Head of caudate nucleus (tissue), 42 donors: ENCODE measurements around the gene ZCCHC14.

Experiments
- DNase-seq, 42 donors: peaks; one replicate each; pipeline versions ENCODE4 v3.0.0 to v3.0.0-alpha.2; 2020 to 2021; ENCODE audit warnings: mixed read lengths in 7 of 42
- intact Hi-C: fragments of 100-400 bp; cut with DNase I; formaldehyde crosslinking; loops from one replicate; pipeline ENCODE4 v1.15.0; 2022

The ZCCHC14 gene

DNA sequence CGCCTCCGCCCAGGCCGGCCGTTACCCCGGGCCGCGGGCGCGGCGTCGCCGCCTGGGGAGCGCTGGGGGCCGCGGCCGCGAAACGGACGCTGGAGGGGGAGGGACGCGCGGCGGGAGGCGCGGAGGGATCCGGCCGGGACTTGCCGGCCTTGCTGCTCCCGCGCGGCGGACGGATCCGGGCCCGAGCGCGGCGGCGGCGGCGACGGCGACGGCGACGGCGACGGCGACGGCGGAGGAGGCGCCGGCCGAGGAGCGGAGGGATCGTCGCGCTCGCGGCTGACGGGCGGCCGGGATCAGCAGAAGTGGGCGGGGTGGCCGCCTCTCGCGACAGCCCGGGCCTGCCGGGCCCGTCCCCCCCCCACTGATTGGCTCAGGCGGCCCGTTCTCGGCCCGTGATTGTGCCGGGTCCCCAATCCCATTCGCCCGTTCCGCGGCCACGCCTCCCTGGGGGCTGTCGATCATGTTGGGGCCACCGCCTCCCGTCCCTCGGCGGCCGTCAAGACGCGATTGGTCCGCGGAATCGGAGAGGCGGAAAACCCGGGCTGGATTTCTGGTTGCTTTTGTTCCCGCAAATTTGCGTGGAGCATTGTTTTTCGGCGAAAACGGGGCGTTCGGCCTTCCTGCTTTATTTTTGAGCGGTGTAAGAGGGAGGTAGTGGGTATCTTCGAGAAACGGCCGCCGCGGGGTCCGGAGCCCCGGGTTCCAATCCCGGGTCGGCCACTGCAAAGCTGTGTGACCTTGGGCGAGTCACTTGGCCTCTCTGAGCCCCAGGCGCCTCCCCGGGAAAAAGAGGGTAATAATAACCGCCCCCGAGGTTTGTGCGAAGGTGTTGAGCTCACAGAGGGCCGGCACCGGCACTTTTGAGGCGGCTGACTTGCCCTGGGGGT is at the start of gene ZCCHC14:
TSS of gene ZCCHC14 (minus strand) at position 304 of the 887 bp plus-strand sequence. CDS start 786 bp downstream, outside the sequence.
- DNase-seq = peak; percentile 97 to 100 (median 99)
- intact Hi-C loops = loop anchor here (5.0 kb wide), 1 partner anchor 101 kb away; the partner anchor contains the start of gene MAP1LC3B

DNA sequence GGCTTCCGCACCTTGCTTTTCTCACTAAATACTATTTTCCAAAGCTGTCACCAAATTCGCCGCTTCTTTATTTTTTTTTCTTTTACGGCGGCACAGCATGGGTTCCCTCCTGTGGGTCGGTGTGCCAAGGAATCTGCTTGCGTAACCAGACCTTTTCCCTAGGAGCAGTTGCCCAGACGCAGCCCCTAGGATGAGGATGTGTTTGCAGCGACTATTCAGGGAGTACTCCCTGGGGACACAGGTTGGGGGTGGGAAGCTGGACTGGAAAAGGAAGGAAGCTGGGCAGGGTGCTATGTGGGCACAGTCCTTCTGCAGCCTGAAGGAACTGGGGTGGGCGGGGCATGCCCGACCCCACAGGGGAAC is 49.0 kb upstream of the ZCCHC14 start:
- intact Hi-C loops = no loop called here
- DNase-seq = no peak

GRCh38 chr16:87541147-87541871 is 48.5 kb upstream of the ZCCHC14 start:
- peak in 35 of 42 donors; percentile 28 to 85 (median 52) for DNase-seq
- intact Hi-C loops = no loop called here

DNA sequence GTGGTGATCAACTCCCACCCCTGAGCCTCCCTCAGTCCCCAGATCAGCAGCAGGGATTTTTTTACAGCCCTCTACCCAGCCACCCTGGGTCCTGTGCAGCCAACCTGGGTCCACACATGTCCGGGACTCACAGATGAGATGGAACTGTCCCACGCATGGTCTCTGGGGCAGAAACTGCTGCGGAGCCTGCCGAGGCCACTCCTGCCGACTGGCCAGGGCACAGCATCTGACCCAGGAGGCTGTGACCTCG is 48.0 kb upstream of the ZCCHC14 start:
- intact Hi-C loops = no loop called here
- peak in 3 of 42 donors; percentile 24 to 50 (median 29) for DNase-seq

DNA sequence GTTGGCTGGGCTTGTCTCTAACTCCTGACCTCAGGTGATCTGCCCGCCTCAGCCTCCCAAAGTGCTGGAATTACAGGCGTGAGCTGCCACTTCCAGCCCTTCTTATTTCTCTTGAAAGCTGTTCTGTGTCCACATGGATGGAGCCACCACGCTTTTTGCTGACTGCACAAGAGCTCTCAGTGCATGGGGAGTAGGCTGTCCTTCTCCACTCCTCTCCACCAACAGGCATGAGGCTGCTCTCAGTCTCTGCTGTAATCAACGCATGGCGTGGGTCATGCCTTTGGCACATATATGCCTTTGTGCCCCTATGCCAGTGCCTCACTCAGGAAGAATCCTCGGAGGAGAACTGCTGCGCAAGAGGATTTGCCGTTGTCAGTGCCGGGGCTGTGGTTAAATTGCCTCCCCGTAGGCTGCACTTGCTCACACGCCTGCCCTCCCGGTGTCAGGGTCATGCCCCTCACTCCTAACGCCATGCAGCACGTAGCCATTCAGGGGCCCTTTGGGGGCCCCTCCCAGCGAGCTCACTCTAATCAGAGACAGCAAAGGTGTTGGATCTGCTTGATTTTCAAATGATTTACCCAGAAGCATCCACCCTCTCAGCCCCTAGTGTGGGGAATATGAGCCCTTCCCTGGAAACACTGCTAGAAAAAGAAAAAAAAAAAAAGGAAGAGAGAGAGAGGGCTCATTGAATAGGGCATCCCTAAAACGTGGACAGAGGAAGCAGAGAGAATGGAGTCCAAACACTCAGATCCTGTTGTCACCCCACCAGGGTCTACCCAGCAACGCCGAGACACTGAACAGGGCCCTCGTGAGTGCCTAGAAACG is 47.5 kb upstream of the ZCCHC14 start:
- peak in 9 of 42 donors; percentile 12 to 42 (median 24) for DNase-seq
- intact Hi-C loops = no loop called here

DNA sequence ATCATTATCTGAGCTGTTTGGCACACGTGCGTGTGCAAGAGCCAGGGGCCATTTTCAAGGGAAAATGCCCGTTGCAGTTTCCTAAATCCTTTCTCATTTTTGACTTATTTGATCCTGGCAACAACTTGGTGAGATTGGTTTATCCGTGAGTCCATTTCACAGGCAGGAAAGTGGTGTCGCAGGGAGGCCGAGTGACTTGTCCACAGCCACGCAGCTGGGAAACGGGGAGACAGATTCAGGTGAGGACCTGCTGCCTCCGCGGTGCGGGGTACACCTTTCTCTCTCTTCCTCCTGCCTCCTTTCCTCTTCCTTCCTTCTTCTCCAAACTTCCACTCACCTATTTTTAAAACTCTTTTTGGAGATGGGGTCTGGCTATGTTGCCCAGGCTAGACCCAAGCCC is 46.3 kb upstream of the ZCCHC14 start:
- no peak for DNase-seq
- intact Hi-C loops = no loop called here

GRCh38 chr16:87538594-87538993 is 45.8 kb upstream of the ZCCHC14 start:
- intact Hi-C loops = no loop called here
- no peak for DNase-seq

DNA sequence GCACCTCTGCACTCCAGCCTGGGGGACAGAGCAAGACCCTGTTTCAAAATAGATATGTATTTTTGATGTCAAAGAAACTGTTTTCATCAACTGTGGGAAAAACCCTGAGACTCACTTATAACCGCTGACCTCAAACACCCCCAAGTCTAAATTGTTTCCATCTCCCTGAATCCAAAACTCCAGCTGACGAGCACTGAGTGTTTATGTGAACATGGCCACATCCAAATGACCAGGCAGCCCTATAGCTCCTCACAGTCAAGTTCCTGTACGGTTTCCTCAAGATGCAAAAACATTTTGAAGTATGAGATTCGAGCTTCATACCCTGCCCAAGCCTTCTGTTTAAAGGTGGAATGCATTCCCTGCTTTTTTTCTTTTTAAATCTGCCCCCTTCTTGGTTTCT is 45.3 kb upstream of the ZCCHC14 start:
- no peak for DNase-seq

DNA sequence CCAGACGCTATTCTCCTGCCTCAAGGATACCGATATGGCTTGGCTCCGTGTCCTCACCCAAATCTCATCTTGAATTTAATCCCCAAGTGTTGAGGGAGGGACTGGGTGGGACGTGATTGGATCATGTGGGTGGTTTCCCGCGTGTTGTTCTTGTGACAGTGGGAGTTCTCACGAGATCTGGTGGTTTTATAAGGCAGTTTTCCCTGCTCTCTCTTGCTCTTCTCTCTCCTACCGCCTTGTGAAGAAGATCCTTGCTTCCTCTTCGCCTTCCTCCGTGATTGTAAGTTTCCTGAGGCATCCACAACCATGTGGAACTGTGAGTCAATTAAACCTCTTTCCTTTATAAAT is 43.9 kb upstream of the ZCCHC14 start:
- intact Hi-C loops = no loop called here
- DNase-seq = no peak

More for the DNA sequence above, 45.3 kb upstream of the ZCCHC14 start:
- intact Hi-C loops = no loop called here

DNA sequence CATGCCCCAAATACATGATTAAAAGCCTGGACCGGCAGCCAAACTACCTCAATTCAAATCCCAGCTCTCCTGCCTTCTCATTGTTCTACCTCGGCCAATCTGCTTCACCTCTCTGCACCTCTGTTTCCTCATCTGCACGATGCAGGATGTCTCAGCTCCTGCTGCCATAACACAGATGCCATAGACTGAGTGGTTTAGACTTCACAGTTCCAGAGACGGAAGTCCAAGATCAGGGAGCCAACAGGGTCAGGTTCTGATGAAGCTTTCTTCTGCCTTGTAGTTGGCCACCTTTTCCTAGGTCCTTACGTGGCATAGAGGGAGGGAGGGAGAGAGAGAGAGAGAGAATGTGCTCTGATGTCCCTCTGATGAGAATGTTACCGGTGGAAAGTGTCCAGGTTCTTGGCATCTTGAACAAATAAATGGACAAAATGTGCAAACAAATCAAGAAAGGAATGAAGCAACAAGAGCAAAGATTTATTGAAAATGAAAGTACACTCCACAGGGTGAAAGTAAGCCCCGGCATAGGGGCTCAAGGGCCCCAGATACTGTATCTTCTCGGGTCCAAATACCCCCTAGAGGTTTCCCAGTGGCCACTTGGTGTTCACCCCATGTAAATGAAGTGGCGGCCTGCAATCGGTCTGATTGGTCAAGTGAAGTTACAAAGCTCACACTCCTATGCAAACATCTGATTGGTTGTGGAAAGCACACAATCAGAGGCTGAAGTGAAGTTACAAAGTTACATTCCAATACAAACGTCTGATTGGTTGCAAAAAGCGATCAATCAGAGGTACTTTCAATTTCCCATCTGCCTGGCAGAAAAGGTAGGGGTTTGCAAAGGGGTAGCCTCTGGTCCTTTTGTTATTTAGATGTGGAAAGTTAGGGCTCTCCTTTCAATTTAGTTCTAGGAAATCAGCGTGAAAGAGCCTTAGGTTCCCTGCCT is 43.3 kb upstream of the ZCCHC14 start:
- intact Hi-C loops = no loop called here
- no peak for DNase-seq

DNA sequence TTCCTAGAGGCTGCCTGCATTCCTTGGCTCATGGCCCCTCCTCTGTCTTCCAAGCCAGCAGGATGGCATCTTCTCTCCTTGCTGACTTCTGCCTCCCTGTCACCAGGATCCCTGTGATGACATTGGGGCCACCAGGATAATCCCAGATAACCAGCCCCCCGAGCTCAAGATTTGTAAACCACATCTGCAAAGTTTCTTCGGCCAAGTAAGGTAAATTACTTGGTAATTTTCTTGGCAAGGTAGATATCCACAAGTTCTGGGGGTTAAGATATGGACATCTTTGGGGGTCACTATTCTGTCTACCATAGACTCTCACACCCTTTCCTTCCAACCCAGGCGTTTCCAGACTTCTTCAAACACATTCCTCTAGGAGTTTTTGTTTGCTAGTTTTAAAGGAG is 42.6 kb upstream of the ZCCHC14 start:
- intact Hi-C loops = no loop called here
- no peak for DNase-seq

- intact Hi-C loops = no loop called here
- DNase-seq = no peak
These were observed 41.9 kb upstream of the ZCCHC14 start for GRCh38 chr16:87534751-87535150.

- intact Hi-C loops = no loop called here
- no peak for DNase-seq
These were observed 41.3 kb upstream of the ZCCHC14 start for GRCh38 chr16:87534030-87534653.

DNA sequence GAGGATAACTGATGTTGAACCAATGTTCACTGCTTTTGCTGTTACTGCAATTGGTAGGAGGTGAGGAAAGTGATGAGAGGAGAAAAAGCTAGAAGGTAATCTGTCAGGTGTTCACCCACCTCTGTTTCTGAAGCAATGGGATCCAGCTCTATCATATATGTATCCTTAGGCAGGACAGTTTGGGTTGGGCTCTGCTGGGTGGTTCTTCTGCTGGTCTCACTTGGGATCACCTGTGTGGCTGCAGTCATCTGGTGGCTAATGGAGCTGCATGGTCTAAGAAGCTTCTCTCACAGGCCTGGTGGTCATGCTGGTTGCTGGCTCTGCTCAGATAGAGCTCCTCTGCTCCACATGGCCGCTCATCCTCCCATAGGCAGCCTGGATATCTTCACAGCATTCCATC is 40.2 kb upstream of the ZCCHC14 start:
- intact Hi-C loops = no loop called here
- DNase-seq = no peak

GRCh38 chr16:87531418-87531817 is 38.6 kb upstream of the ZCCHC14 start:
- no peak for DNase-seq
- intact Hi-C loops = no loop called here

- intact Hi-C loops = no loop called here
- DNase-seq = no peak
These were observed 36.1 kb upstream of the ZCCHC14 start for GRCh38 chr16:87528690-87529579.

- intact Hi-C loops = no loop called here
- DNase-seq = no peak
These were observed 34.4 kb upstream of the ZCCHC14 start for GRCh38 chr16:87527055-87527724.
